GM23338 (cell line): ENCODE measurements around the gene RRM1.

Experiments
- CREB1 ChIP-seq: fragments of 250-450 bp; sonication (Bioruptor Pico); IDR thresholded peaks from 2 replicates; pipeline ENCODE4 v1.5.0; 2020; ENCODE audit warnings: low read depth, mild to moderate bottlenecking, moderate library complexity
- CTCF ChIP-seq, 2 experiments: fragments of 200-600 bp in 1 of 2; sonication (generic) in 1 of 2; conservative IDR thresholded peaks; 2 replicates each; pipeline versions ENCODE4 v1.5.1 to v1.6.1; 2016 to 2017; ENCODE audit warnings: antibody characterized with exemption in 2 of 2, low read depth in 2 of 2, mild to moderate bottlenecking in 2 of 2, moderate library complexity in 1 of 2
- EZH2 ChIP-seq: fragments of 200-600 bp; sonication (generic); IDR thresholded peaks from one replicate; pipeline ENCODE4 v1.8.0; 2017; ENCODE audit warnings: antibody characterized with exemption, mild to moderate bottlenecking, low read depth; ENCODE audit not compliant: unreplicated experiment
- EZH2phosphoT487 ChIP-seq: fragments of 200-600 bp; sonication (generic); IDR thresholded peaks from one replicate; pipeline ENCODE4 v1.8.1; 2018; ENCODE audit warnings: antibody characterized with exemption; ENCODE audit not compliant: unreplicated experiment
- JUNB ChIP-seq: IDR thresholded peaks from one replicate; pipeline ENCODE4 v1.6.1; 2016; ENCODE audit warnings: antibody characterized with exemption; ENCODE audit not compliant: unreplicated experiment
- NANOG ChIP-seq: IDR thresholded peaks from 2 replicates; pipeline ENCODE4 v1.6.1; 2016; ENCODE audit warnings: antibody characterized with exemption, borderline replicate concordance
- POLR2AphosphoS5 ChIP-seq: IDR thresholded peaks from 2 replicates; pipeline ENCODE4 v1.6.1; 2016; ENCODE audit warnings: antibody characterized with exemption, low read depth
- STAT1 ChIP-seq: IDR thresholded peaks from one replicate; pipeline ENCODE4 v1.6.1; 2016; ENCODE audit warnings: antibody characterized with exemption; ENCODE audit not compliant: unreplicated experiment
- ZNF114 ChIP-seq: fragments of 250-450 bp; sonication (Bioruptor Pico); IDR thresholded peaks from 2 replicates; pipeline ENCODE4 v1.5.0; 2020; ENCODE audit warnings: mild to moderate bottlenecking, moderate library complexity
- ZNF331 ChIP-seq: fragments of 250-450 bp; sonication (Bioruptor Pico); IDR thresholded peaks from 2 replicates; pipeline ENCODE4 v1.5.0; 2020; ENCODE audit warnings: low read depth, mild to moderate bottlenecking, moderate library complexity
- ZNF462 ChIP-seq: fragments of 250-450 bp; sonication (Bioruptor Pico); IDR thresholded peaks from 2 replicates; pipeline ENCODE4 v1.5.0; 2020; ENCODE audit warnings: mild to moderate bottlenecking, moderate library complexity
- TF ChIP-seq, protein P1 (sequence below): IDR thresholded peaks from one replicate; pipeline ENCODE4 v1.6.1; 2018; ENCODE audit warnings: antibody characterized with exemption; ENCODE audit not compliant: unreplicated experiment
- TF ChIP-seq, protein P2 (sequence below): IDR thresholded peaks from 2 replicates; pipeline ENCODE4 v1.6.1; 2016; ENCODE audit warnings: antibody characterized with exemption

DNA sequence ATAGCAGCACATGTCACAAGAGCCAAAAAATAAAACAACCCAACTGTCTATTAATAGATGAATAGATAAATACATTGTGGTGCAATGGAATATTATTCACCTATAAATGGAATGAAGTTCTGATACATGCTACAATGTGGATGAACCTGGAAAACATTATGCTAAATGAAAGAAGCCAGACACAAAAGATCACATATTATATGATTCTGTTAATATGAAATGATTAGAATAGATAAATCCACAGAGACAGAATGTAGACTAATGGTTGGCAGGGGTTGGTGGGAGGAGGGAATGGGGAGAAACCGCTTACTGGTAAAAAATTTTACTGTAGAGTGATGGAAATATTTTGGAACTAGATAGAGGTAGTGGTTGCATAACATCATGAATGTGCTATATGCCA, 32.9 kb upstream of the RRM1 start:
- TF ChIP-seq CTCF (conservative IDR thresholded peaks at IDR 0.05; ENCODE audit: low read depth in 2 of 2) (no peak), EZH2phosphoT487 (no peak), POLR2AphosphoS5 (no peak), EZH2 (no peak), ZNF462 (CRISPR knock-in tag) (no peak), NANOG (no peak), JUNB (no peak), CREB1 (CRISPR knock-in tag) (no peak), STAT1 (no peak), ZNF114 (CRISPR knock-in tag) (no peak), ZNF331 (no peak)
- TF ChIP-seq, protein P1, sequence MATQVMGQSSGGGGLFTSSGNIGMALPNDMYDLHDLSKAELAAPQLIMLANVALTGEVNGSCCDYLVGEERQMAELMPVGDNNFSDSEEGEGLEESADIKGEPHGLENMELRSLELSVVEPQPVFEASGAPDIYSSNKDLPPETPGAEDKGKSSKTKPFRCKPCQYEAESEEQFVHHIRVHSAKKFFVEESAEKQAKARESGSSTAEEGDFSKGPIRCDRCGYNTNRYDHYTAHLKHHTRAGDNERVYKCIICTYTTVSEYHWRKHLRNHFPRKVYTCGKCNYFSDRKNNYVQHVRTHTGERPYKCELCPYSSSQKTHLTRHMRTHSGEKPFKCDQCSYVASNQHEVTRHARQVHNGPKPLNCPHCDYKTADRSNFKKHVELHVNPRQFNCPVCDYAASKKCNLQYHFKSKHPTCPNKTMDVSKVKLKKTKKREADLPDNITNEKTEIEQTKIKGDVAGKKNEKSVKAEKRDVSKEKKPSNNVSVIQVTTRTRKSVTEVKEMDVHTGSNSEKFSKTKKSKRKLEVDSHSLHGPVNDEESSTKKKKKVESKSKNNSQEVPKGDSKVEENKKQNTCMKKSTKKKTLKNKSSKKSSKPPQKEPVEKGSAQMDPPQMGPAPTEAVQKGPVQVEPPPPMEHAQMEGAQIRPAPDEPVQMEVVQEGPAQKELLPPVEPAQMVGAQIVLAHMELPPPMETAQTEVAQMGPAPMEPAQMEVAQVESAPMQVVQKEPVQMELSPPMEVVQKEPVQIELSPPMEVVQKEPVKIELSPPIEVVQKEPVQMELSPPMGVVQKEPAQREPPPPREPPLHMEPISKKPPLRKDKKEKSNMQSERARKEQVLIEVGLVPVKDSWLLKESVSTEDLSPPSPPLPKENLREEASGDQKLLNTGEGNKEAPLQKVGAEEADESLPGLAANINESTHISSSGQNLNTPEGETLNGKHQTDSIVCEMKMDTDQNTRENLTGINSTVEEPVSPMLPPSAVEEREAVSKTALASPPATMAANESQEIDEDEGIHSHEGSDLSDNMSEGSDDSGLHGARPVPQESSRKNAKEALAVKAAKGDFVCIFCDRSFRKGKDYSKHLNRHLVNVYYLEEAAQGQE: no peak
- TF ChIP-seq, protein P2, sequence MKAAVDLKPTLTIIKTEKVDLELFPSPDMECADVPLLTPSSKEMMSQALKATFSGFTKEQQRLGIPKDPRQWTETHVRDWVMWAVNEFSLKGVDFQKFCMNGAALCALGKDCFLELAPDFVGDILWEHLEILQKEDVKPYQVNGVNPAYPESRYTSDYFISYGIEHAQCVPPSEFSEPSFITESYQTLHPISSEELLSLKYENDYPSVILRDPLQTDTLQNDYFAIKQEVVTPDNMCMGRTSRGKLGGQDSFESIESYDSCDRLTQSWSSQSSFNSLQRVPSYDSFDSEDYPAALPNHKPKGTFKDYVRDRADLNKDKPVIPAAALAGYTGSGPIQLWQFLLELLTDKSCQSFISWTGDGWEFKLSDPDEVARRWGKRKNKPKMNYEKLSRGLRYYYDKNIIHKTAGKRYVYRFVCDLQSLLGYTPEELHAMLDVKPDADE: no peak
